T-helper 17 cell (primary cell): ENCODE data around the gene DNAJC8. TPM values are rescaled to one million over a fixed set of nuclear protein-coding genes. Genes with fewer than 3 reads are reported as not detected.

Experiments
- ATAC-seq: fragments of 150-1000 bp; cut with Tn5 transposase; 2 replicates; pipeline ENCODE4 v1.10.0; 2021; ENCODE audit warnings: mild to moderate bottlenecking, moderate library complexity
- DNase-seq, 3 donors: peaks; one replicate each; pipeline versions ENCODE4 v3.0.0 to v3.0.0-alpha.2; 2020 to 2021
- H3K9me3 ChIP-seq: one replicate; pipeline ENCODE4 v1.7.0; 2013; ENCODE audit warnings: low read length, mild to moderate bottlenecking; ENCODE audit not compliant: control insufficient read depth, poor library complexity, severe bottlenecking
- H3K27ac Mint-ChIP-seq: one replicate; pipeline ENCODE4 v1.8.0; 2022; ENCODE audit warnings: mild to moderate bottlenecking, moderate library complexity, mixed read lengths
- H3K27me3 Mint-ChIP-seq: one replicate; pipeline ENCODE4 v1.8.0; 2022; ENCODE audit warnings: mixed read lengths
- H3K36me3 Mint-ChIP-seq: one replicate; pipeline ENCODE4 v1.8.0; 2022; ENCODE audit warnings: low read depth, mixed read lengths
- H3K4me1 Mint-ChIP-seq: one replicate; pipeline ENCODE4 v1.8.0; 2022; ENCODE audit warnings: mild to moderate bottlenecking, mixed read lengths
- H3K4me3 Mint-ChIP-seq: one replicate; pipeline ENCODE4 v1.8.0; 2022; ENCODE audit warnings: mild to moderate bottlenecking, moderate library complexity, mixed read lengths
- total RNA-seq, 4 donors: library from RNA in 2 of 4; stranded (reverse) in 2 of 4; gene quantifications; one replicate each; pipeline ENCODE4 v1.2.3 and lab custom pipeline; 2022 to 2026

DNAJC8 gene
- total RNA-seq, 2 donors from 2014 or later: 52.1 to 58.4 TPM

DNA sequence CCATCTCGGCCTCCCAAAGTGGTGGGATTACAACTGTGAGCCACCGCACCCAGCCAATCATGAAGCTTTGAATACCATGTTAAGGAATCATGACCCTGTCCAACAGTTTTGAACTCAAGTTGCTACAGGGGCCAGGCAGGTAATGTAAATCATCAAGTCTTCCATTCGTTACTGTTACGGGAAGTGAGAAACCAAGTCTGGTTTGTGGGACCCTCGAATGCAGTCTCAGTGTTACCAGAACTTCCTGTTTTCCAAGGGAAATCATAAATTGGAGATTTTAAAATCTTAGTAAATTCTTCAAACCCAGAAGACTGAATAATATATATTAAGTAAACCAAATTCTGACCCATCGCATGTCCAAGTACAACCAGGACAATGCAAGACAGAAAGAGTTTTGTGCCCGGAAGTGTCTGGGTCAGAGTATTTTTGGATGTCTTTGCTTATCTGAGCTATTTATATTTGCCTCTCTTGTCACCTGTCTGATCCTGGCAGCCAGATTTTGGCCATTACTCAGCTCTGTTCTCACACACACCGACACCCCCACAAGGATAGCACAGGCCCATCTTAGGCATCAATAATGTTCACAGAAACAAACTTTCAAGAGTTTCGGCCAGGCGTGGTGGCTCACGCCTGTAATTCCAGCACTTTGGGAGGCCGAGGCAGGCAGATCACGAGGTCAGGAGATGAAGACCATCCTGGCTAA is 11.9 kb upstream of the DNAJC8 start:
- Mint-ChIP-seq H3K27ac (peak overlapping the region; percentile 99), H3K36me3 (no peaks in the 10 kb centered on the region), H3K4me3 (peak overlapping the region; percentile 55), H3K27me3 (no peaks in the 10 kb centered on the region), H3K4me1 (peaks cover 40% of the 10 kb centered on the region)
- no peak for ATAC-seq
- DNase-seq: no peak
- H3K9me3 ChIP-seq: no peaks in the 10 kb centered on the region

DNA sequence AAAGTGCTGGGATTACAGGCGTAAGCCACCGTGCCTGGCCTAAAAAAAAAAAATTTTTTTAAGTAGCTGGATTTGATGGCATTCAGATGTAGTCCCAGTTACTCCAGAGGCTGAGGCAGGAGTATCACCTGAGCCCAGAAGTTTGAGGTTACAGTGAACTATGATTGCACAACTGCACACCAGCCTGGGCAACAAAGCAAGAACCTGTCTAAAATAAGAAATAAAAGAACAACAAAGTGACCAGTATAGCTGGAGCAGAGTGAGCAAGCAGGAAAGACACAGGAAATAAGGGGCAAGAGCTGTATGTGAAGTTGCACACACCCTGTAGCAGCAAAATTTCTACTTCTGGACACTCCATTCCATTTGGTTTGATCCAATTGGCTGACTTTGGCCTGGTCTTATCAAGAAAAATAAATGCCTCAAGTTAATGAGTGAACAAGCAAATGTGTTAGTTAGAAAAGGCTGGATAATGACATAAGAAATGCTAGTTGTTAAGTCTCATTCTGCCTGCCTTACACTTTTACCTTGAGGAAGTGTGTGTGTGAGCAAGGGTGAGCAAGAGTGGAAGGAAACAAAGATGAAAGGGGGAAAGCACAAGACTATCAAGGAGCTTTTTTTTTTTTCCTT is 11.0 kb upstream of the DNAJC8 start:
- no peaks in the 10 kb centered on the region for H3K27me3 Mint-ChIP-seq
- DNase-seq (no peak), ATAC-seq (no peak)
- H3K9me3 ChIP-seq: no peaks in the 10 kb centered on the region
- H3K36me3 Mint-ChIP-seq: no peaks in the 10 kb centered on the region
- H3K4me1 Mint-ChIP-seq: peaks cover 34% of the 10 kb centered on the region
- H3K4me3 Mint-ChIP-seq: peak overlapping the region; percentile 49
- H3K27ac Mint-ChIP-seq: peak overlapping the region; percentile 99

DNA sequence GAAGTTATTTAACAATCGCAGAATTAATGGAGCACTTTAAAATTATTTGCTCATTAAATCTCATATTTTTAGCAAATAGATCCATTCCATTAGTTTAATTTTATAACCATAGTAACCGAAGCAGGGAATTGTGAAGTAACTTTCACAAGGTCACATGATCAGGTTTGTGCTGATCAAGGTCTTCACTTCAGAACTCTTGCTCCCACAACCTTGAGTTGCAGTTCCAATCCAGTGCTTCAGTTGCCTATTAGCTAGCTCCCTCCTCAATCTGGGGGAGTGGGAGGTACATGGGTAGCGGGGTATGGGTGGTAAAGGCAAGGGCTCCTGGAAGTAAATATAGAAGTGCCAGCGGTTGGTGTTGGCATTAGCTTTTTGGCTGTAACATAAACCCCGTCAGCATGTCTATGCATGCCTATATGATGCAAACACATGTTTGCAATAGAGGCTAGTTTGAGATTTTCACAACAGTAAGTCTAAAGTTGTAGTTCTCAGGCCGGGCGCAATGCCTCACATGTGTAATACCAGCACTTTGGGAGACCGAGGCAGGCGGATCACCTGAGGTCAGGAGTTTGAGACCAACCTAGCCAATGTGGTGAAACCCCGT is 8.9 kb upstream of the DNAJC8 start:
- no peak overlapping the region for H3K4me3 Mint-ChIP-seq
- H3K9me3 ChIP-seq: no peaks in the 10 kb centered on the region
- peak overlapping the region; percentile 11 for H3K27ac Mint-ChIP-seq
- no peak for DNase-seq
- ATAC-seq: no peak
- H3K36me3 Mint-ChIP-seq: no peaks in the 10 kb centered on the region
- peaks cover 23% of the 10 kb centered on the region for H3K4me1 Mint-ChIP-seq
- no peaks in the 10 kb centered on the region for H3K27me3 Mint-ChIP-seq

GRCh38 chr1:28240024-28240423 is 7.2 kb upstream of the DNAJC8 start:
- Mint-ChIP-seq H3K36me3 (no peaks in the 10 kb centered on the region), H3K4me1 (peaks cover 16% of the 10 kb centered on the region), H3K4me3 (no peak overlapping the region), H3K27me3 (no peaks in the 10 kb centered on the region), H3K27ac (peak overlapping the region; percentile 4)
- no peaks in the 10 kb centered on the region for H3K9me3 ChIP-seq
- DNase-seq (no peak), ATAC-seq (no peak)

DNA sequence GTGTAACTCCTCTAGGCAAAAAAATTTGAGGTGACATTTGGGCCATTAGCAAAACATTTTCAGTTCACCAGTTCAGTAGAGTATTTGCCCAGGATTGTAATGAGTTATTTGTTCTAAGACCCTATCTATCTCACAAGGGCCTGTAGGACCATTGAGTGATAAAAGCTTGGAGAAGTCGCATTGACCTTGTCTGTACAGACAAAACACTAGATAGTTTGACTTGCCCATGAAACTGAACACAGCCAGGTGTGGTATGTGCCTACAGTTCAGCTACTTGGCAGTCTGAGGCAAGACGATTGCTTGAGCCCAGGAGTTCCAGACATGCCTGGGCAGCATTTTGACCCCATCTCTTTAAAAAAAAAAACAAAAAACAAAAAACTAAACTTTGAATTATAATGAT is 6.2 kb upstream of the DNAJC8 start:
- ATAC-seq (no peak), DNase-seq (no peak)
- H3K4me3 Mint-ChIP-seq: no peak overlapping the region
- no peak overlapping the region for H3K27ac Mint-ChIP-seq
- no peaks in the 10 kb centered on the region for H3K9me3 ChIP-seq
- H3K36me3 Mint-ChIP-seq: no peaks in the 10 kb centered on the region
- H3K27me3 Mint-ChIP-seq: no peaks in the 10 kb centered on the region
- H3K4me1 Mint-ChIP-seq: peaks cover 12% of the 10 kb centered on the region

DNA sequence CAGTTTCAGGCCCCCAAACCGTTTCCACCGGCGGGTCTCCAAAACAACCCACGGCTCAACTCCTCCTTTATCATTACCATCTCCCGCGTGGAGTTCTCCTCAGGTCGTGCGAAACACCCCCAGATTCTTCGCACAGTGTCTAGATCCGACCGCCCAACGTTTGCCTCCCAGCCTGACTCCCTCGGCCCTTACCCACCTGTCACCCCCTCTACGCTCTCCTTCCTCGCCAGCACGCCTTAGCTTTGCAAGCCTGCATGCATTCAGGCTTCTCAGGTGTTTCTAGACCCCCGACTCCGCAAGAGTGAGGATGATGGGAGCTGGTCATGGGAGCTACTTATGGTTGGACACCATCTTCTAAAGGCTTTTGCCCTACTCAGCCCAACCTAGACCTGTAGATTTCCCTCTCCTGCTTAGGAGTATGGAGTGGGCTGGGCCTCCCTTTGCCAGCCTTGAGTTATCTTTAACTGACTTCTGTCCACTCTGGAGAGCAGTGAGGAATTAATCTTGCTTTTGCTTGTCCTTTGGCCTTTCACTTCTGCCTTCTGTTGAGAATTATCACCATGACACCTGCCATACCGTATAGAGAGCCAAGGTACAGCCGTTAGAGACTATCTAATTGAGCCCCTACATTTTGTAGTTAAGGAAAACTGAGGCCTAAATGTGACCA is 4.0 kb upstream of the DNAJC8 start:
- Mint-ChIP-seq H3K36me3 (peaks cover 4% of the 10 kb centered on the region), H3K27me3 (no peaks in the 10 kb centered on the region), H3K4me1 (peaks cover 12% of the 10 kb centered on the region), H3K27ac (no peak overlapping the region), H3K4me3 (no peak overlapping the region)
- no peak for DNase-seq
- H3K9me3 ChIP-seq: no peaks in the 10 kb centered on the region
- ATAC-seq: no peak

GRCh38 chr1:28235755-28236655 is 3.2 kb upstream of the DNAJC8 start, which contains the start of gene ATP5IF1:
ATP5IF1 (plus strand) TSS chr1:28236124; CDS start chr1:28236184, 60 bp downstream.
- no peaks in the 10 kb centered on the region for H3K9me3 ChIP-seq
- Mint-ChIP-seq H3K4me1 (peaks cover 12% of the 10 kb centered on the region), H3K4me3 (peak within 1 kb of the TSS; percentile 50), H3K27ac (no peak within 1 kb of the TSS), H3K36me3 (peaks cover 4% of the 10 kb centered on the region), H3K27me3 (no peaks in the 10 kb centered on the region)
- DNase-seq (peak; percentile 85 to 91 (median 86)), ATAC-seq (peak; percentile 97)

GRCh38 chr1:28233264-28233606 is 406 bp upstream of the DNAJC8 start:
- H3K4me1 Mint-ChIP-seq: peaks cover 14% of the 10 kb centered on the region
- no peaks in the 10 kb centered on the region for H3K9me3 ChIP-seq
- H3K4me3 Mint-ChIP-seq: no peak overlapping the region
- peak overlapping the region; percentile 100 for H3K27ac Mint-ChIP-seq
- no peaks in the 10 kb centered on the region for H3K27me3 Mint-ChIP-seq
- DNase-seq: no peak
- no peak for ATAC-seq
- peaks cover 6% of the 10 kb centered on the region for H3K36me3 Mint-ChIP-seq

- no peak for ATAC-seq
- Mint-ChIP-seq H3K27me3 (no peaks in the 10 kb centered on the region), H3K36me3 (peaks cover 8% of the 10 kb centered on the region), H3K4me1 (peaks cover 13% of the 10 kb centered on the region), H3K27ac (peak overlapping the region; percentile 49), H3K4me3 (no peak overlapping the region)
- DNase-seq: no peak
- H3K9me3 ChIP-seq: no peaks in the 10 kb centered on the region
These were observed 2.8 kb downstream of the DNAJC8 start for GRCh38 chr1:28229996-28230395.

DNA sequence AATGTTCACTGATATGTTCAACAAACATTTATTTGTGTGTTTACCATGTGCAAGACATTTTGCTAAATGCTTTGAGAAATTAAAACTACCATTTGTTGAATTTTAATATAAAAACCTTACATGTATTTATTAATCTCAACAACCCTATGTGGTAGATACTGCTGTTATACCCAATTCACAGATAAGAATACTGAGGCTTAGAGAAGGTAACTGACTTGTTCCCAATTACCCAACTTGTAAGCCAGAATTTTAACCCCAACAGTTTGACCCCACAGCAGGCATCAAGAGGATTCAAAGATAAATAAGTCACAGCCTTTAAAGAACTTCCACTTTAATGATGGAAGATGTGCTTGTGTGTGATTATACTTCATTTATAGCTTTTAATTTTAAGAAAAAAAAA is 3.7 kb downstream of the DNAJC8 start:
- H3K4me1 Mint-ChIP-seq: peaks cover 13% of the 10 kb centered on the region
- DNase-seq (no peak), ATAC-seq (no peak)
- H3K36me3 Mint-ChIP-seq: peaks cover 8% of the 10 kb centered on the region
- H3K27me3 Mint-ChIP-seq: no peaks in the 10 kb centered on the region
- H3K27ac Mint-ChIP-seq: peak overlapping the region; percentile 49
- no peak overlapping the region for H3K4me3 Mint-ChIP-seq
- no peaks in the 10 kb centered on the region for H3K9me3 ChIP-seq

GRCh38 chr1:28213315-28213714 is 19.5 kb downstream of the DNAJC8 start:
- ATAC-seq: no peak
- H3K9me3 ChIP-seq: no peaks in the 10 kb centered on the region
- H3K4me1 Mint-ChIP-seq: peaks cover 5% of the 10 kb centered on the region
- no peak overlapping the region for H3K27ac Mint-ChIP-seq
- H3K27me3 Mint-ChIP-seq: no peaks in the 10 kb centered on the region
- DNase-seq: no peak
- H3K36me3 Mint-ChIP-seq: peaks cover 2% of the 10 kb centered on the region
- H3K4me3 Mint-ChIP-seq: no peak overlapping the region

GRCh38 chr1:28209700-28210099 is 23.1 kb downstream of the DNAJC8 start:
- H3K9me3 ChIP-seq: no peaks in the 10 kb centered on the region
- DNase-seq (no peak), ATAC-seq (no peak)
- no peak overlapping the region for H3K27ac Mint-ChIP-seq
- no peaks in the 10 kb centered on the region for H3K27me3 Mint-ChIP-seq
- H3K4me1 Mint-ChIP-seq: peaks cover 5% of the 10 kb centered on the region
- no peak overlapping the region for H3K4me3 Mint-ChIP-seq
- peaks cover 2% of the 10 kb centered on the region for H3K36me3 Mint-ChIP-seq
